Liver (tissue), 9 donors: Measurements from ENCODE around the gene CIB4. TPM values are rescaled to one million over a fixed set of nuclear protein-coding genes. Genes with fewer than 3 reads are reported as not detected.

ENCODE experiments used
- DNase-seq: peaks from one replicate; pipeline ENCODE4 v3.0.0-alpha.2; 2017; ENCODE audit warnings: low spot score
- H3K27ac ChIP-seq, 2 donors: one replicate each; pipeline ENCODE4 v1.7.0; 2013; ENCODE audit warnings: inconsistent platforms in 2 of 2, low read length in 2 of 2, control low read depth in 1 of 2, low read depth in 1 of 2, mild to moderate bottlenecking in 1 of 2
- H3K27me3 ChIP-seq, 4 donors: one replicate each; pipeline versions ENCODE4 v1.6.1 to v1.7.0; 2013; ENCODE audit warnings: low read length in 3 of 4, inconsistent platforms in 1 of 4, mild to moderate bottlenecking in 1 of 4, moderate library complexity in 1 of 4; ENCODE audit not compliant: control insufficient read depth in 4 of 4, insufficient read depth in 4 of 4
- H3K36me3 ChIP-seq, 4 donors: one replicate each; pipeline versions ENCODE4 v1.6.1 to v1.7.0; 2013; ENCODE audit warnings: low read length in 3 of 4, mild to moderate bottlenecking in 3 of 4, low read depth in 1 of 4, moderate library complexity in 1 of 4; ENCODE audit not compliant: control insufficient read depth in 4 of 4, insufficient read depth in 3 of 4
- H3K4me1 ChIP-seq, 4 donors: one replicate each; pipeline versions ENCODE4 v1.6.1 to v1.7.0; 2013; ENCODE audit warnings: low read length in 3 of 4, mild to moderate bottlenecking in 3 of 4, moderate library complexity in 1 of 4; ENCODE audit not compliant: control insufficient read depth in 4 of 4, insufficient read depth in 4 of 4
- H3K4me3 ChIP-seq, 3 donors: one replicate each; pipeline versions ENCODE4 v1.6.1 to v1.7.0; 2013; ENCODE audit warnings: low read length in 3 of 3, control low read depth in 1 of 3, low read depth in 1 of 3, mild to moderate bottlenecking in 1 of 3
- H3K9ac ChIP-seq, 2 donors: one replicate each; pipeline ENCODE4 v1.7.0; 2013; ENCODE audit warnings: low read length in 2 of 2, mild to moderate bottlenecking in 2 of 2, moderate library complexity in 2 of 2, control low read depth in 1 of 2, low read depth in 1 of 2
- H3K9me3 ChIP-seq, 4 donors: one replicate each; pipeline versions ENCODE4 v1.6.1 to v1.7.0; 2013; ENCODE audit warnings: low read length in 3 of 4; ENCODE audit not compliant: control insufficient read depth in 4 of 4
- EGR1 ChIP-seq, 2 donors: IDR thresholded peaks; 2 replicates each; pipeline ENCODE4 v1.6.1; 2016 to 2018; ENCODE audit warnings: antibody characterized with exemption in 2 of 2, low read depth in 2 of 2
- FOXA1 ChIP-seq: IDR thresholded peaks from 2 replicates; pipeline ENCODE4 v1.6.1; 2016; ENCODE audit warnings: antibody characterized with exemption
- FOXA2 ChIP-seq: IDR thresholded peaks from 2 replicates; pipeline ENCODE4 v1.6.1; 2016; ENCODE audit warnings: antibody characterized with exemption
- GABPA ChIP-seq, 2 donors: IDR thresholded peaks in 1 of 2; conservative IDR thresholded peaks in 1 of 2; 2 replicates each; pipeline ENCODE4 v1.6.1; 2016; ENCODE audit warnings: antibody characterized with exemption in 2 of 2, mild to moderate bottlenecking in 1 of 2, moderate library complexity in 1 of 2
- HNF4A ChIP-seq, 2 donors: conservative IDR thresholded peaks; 2 replicates each; pipeline ENCODE4 v1.6.1; 2016; ENCODE audit warnings: antibody characterized with exemption in 2 of 2, mild to moderate bottlenecking in 2 of 2
- HNF4G ChIP-seq: IDR thresholded peaks from 2 replicates; pipeline ENCODE4 v1.6.1; 2016; ENCODE audit warnings: antibody characterized with exemption
- JUND ChIP-seq, 2 donors: IDR thresholded peaks; 2 replicates each; pipeline ENCODE4 v1.6.1; 2016; ENCODE audit warnings: antibody characterized with exemption in 2 of 2
- NR2F2 ChIP-seq: IDR thresholded peaks from 2 replicates; pipeline ENCODE4 v1.6.1; 2016; ENCODE audit warnings: antibody characterized with exemption
- RAD21 ChIP-seq, 2 donors: IDR thresholded peaks; 2 replicates each; pipeline ENCODE4 v1.6.1; 2016; ENCODE audit warnings: antibody characterized with exemption in 2 of 2, mild to moderate bottlenecking in 2 of 2
- RXRA ChIP-seq, 2 donors: IDR thresholded peaks; 2 replicates each; pipeline ENCODE4 v1.6.1; 2017 to 2018; ENCODE audit warnings: antibody characterized with exemption in 2 of 2, mild to moderate bottlenecking in 1 of 2
- SP1 ChIP-seq: IDR thresholded peaks from 2 replicates; pipeline ENCODE4 v1.6.1; 2018; ENCODE audit warnings: antibody characterized with exemption, mild to moderate bottlenecking
- TAF1 ChIP-seq: conservative IDR thresholded peaks from 2 replicates; pipeline ENCODE4 v1.6.1; 2016; ENCODE audit warnings: antibody characterized with exemption, mild to moderate bottlenecking
- YY1 ChIP-seq: IDR thresholded peaks from 2 replicates; pipeline ENCODE4 v1.6.1; 2016; ENCODE audit warnings: antibody characterized with exemption, mild to moderate bottlenecking
- WGBS: extraction: QIAGEN DNeasy Blood & Tissue Kit; methylation state at CpG from one replicate; pipeline ENCODE4 v1.1.7; 2013; 5-methylcytosine and 5-hydroxymethylcytosine counted together
- polyA plus RNA-seq, 2 donors: library from polyadenylated mRNA; stranded (reverse) in 1 of 2; unstranded in 1 of 2; fragments of 200-250 nt in 1 of 2; fragments of >200 nt in 1 of 2; fragmentation: Nextera tagmentation in 1 of 2; extraction: Ambion mirVana in 1 of 2; gene quantifications; one replicate each; pipeline versions ENCODE4 v1.2.1 to v1.2.3, GENCODE V29; 2013 to 2015
- total RNA-seq, 2 donors: library from RNA; depleted of rRNA; stranded (reverse); fragments of >200 nt; gene quantifications; one replicate each; pipeline ENCODE4 v1.2.3, GENCODE V29; 2014
- TF ChIP-seq, protein P1 (sequence below): fragments of 150-350 bp; IDR thresholded peaks from 2 replicates; pipeline ENCODE4 v1.5.1; 2017; ENCODE audit warnings: improper control_type of control experiment, low read depth, low read length; ENCODE audit not compliant: missing input control
- TF ChIP-seq, protein P2 (sequence below): IDR thresholded peaks from 2 replicates; pipeline ENCODE4 v1.6.1; 2016; ENCODE audit warnings: antibody characterized with exemption
- TF ChIP-seq, protein P3 (sequence below): IDR thresholded peaks from 2 replicates; pipeline ENCODE4 v1.6.1; 2016; ENCODE audit warnings: antibody characterized with exemption
- TF ChIP-seq, protein P4 (sequence below): IDR thresholded peaks from 2 replicates; pipeline ENCODE4 v1.6.1; 2016; ENCODE audit warnings: antibody characterized with exemption
- TF ChIP-seq, protein P5 (sequence below): IDR thresholded peaks from 2 replicates; pipeline ENCODE4 v1.6.1; 2016; ENCODE audit warnings: antibody characterized with exemption, mild to moderate bottlenecking
- donor health status: healthy.
- donor health status: healthy.
- donor health status: healthy.
- donor health status: healthy.
- donor health status: healthy.

CIB4 gene
- total and polyA plus RNA-seq, 4 donors: not detected

DNA sequence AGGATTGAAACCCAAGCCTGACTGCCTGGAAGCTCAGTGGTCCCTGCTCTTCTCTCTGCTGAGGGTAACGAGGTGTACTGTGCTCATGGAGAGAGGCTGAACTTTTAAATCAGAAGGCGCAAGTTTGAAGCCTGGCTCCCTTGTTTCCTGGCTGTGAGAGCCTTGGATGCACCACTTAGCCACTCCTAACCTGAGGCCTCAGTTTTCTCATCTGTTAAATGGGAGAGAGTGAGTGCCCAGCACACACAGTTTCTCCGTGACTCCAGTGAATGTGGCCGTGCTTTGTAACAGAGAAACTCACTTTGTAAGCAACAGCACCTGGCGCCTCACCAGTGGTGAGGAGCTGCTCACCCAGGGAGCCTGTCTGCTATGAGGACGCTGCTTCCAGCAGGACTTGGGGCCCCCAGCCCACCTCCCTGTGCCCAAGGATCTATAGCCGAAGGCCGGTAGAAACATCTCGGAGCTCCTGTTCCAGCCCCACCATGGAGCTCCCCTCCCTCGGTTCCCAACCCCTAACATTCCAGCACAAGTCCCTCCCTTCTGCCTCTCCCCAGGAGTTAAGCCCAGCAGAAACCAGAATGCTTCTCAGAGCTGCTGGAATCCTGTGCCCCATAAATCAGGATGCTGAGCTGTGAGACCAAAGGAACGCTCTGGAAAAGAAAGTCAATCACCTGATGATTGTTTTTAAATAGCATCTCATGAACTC is 31.1 kb upstream of the CIB4 start:
- no peak for DNase-seq
- no peaks in the 10 kb centered on the region for H3K36me3 ChIP-seq
- H3K27me3 ChIP-seq: peaks cover 0 to 4% (median 0%) of the 10 kb centered on the region in 4 donors
- H3K9me3 ChIP-seq: peaks cover 0 to under 1% (median 0%) of the 10 kb centered on the region in 4 donors
- H3K27ac ChIP-seq: no peak overlapping the region
- H3K9ac ChIP-seq: no peak overlapping the region
- 76% methylated on average over 11 of the region's 11 CpGs for WGBS
- no peak overlapping the region for H3K4me3 ChIP-seq
- H3K4me1 ChIP-seq: no peaks in the 10 kb centered on the region
- no peak for TF ChIP-seq JUND (IDR thresholded peaks at IDR 0.05)
- TF ChIP-seq, protein P1, sequence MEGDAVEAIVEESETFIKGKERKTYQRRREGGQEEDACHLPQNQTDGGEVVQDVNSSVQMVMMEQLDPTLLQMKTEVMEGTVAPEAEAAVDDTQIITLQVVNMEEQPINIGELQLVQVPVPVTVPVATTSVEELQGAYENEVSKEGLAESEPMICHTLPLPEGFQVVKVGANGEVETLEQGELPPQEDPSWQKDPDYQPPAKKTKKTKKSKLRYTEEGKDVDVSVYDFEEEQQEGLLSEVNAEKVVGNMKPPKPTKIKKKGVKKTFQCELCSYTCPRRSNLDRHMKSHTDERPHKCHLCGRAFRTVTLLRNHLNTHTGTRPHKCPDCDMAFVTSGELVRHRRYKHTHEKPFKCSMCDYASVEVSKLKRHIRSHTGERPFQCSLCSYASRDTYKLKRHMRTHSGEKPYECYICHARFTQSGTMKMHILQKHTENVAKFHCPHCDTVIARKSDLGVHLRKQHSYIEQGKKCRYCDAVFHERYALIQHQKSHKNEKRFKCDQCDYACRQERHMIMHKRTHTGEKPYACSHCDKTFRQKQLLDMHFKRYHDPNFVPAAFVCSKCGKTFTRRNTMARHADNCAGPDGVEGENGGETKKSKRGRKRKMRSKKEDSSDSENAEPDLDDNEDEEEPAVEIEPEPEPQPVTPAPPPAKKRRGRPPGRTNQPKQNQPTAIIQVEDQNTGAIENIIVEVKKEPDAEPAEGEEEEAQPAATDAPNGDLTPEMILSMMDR: no peak
- no peak for TF ChIP-seq FOXA1
- TF ChIP-seq SP1: no peak
- TF ChIP-seq HNF4A (conservative IDR thresholded peaks at IDR 0.05): no peak
- TF ChIP-seq, protein P2, sequence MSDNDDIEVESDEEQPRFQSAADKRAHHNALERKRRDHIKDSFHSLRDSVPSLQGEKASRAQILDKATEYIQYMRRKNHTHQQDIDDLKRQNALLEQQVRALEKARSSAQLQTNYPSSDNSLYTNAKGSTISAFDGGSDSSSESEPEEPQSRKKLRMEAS: no peak
- TF ChIP-seq FOXA2: no peak
- no peak for TF ChIP-seq GABPA (IDR thresholded peaks at IDR 0.05 in 1 of 2, conservative IDR thresholded peaks at IDR 0.05 in 1 of 2)
- no peak for TF ChIP-seq NR2F2
- no peak for TF ChIP-seq HNF4G
- no peak for TF ChIP-seq RAD21 (IDR thresholded peaks at IDR 0.05)
- TF ChIP-seq EGR1 (IDR thresholded peaks at IDR 0.05; ENCODE audit: low read depth in 2 of 2): no peak
- no peak for TF ChIP-seq TAF1

DNA sequence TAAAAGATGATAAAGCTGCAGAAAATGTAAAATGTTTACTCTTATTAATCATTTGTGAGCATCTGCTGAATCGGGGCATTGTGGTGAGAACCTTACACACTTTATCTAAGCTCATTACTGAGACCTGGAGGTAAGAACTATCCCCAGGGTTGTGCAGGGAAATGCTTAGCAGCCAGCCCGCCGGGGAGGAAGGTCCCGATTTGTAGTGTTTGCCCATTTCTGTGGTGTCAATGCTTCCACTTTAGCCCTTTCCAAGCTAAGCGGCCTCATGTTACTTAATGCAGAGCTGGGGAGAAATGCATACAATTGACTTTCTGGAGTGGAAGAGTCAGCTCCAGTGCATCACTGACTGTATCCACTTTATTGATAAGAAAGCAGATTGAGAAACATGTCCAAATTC is 30.5 kb upstream of the CIB4 start:
- Histone ChIP-seq H3K4me1 (no peaks in the 10 kb centered on the region), H3K36me3 (no peaks in the 10 kb centered on the region), H3K27me3 (peaks cover 0 to 4% (median 2%) of the 10 kb centered on the region in 4 donors), H3K27ac (no peak overlapping the region), H3K9ac (no peak overlapping the region), H3K4me3 (no peak overlapping the region), H3K9me3 (no peaks in the 10 kb centered on the region)
- 87% methylated on average over 5 of the region's 5 CpGs for WGBS
- no peak for DNase-seq
- TF ChIP-seq FOXA1: no peak
- TF ChIP-seq HNF4A (conservative IDR thresholded peaks at IDR 0.05): no peak
- no peak for TF ChIP-seq NR2F2
- TF ChIP-seq HNF4G: no peak
- TF ChIP-seq, protein P1: no peak
- TF ChIP-seq, protein P3, sequence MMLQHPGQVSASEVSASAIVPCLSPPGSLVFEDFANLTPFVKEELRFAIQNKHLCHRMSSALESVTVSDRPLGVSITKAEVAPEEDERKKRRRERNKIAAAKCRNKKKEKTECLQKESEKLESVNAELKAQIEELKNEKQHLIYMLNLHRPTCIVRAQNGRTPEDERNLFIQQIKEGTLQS: no peak
- TF ChIP-seq TAF1: no peak
- TF ChIP-seq JUND (IDR thresholded peaks at IDR 0.05): no peak
- TF ChIP-seq, protein P2: no peak
- TF ChIP-seq RXRA (IDR thresholded peaks at IDR 0.05): no peak
- TF ChIP-seq, protein P4, sequence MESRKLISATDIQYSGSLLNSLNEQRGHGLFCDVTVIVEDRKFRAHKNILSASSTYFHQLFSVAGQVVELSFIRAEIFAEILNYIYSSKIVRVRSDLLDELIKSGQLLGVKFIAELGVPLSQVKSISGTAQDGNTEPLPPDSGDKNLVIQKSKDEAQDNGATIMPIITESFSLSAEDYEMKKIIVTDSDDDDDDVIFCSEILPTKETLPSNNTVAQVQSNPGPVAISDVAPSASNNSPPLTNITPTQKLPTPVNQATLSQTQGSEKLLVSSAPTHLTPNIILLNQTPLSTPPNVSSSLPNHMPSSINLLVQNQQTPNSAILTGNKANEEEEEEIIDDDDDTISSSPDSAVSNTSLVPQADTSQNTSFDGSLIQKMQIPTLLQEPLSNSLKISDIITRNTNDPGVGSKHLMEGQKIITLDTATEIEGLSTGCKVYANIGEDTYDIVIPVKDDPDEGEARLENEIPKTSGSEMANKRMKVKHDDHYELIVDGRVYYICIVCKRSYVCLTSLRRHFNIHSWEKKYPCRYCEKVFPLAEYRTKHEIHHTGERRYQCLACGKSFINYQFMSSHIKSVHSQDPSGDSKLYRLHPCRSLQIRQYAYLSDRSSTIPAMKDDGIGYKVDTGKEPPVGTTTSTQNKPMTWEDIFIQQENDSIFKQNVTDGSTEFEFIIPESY: no peak
- no peak for TF ChIP-seq GABPA (IDR thresholded peaks at IDR 0.05 in 1 of 2, conservative IDR thresholded peaks at IDR 0.05 in 1 of 2)
- no peak for TF ChIP-seq YY1
- TF ChIP-seq, protein P5, sequence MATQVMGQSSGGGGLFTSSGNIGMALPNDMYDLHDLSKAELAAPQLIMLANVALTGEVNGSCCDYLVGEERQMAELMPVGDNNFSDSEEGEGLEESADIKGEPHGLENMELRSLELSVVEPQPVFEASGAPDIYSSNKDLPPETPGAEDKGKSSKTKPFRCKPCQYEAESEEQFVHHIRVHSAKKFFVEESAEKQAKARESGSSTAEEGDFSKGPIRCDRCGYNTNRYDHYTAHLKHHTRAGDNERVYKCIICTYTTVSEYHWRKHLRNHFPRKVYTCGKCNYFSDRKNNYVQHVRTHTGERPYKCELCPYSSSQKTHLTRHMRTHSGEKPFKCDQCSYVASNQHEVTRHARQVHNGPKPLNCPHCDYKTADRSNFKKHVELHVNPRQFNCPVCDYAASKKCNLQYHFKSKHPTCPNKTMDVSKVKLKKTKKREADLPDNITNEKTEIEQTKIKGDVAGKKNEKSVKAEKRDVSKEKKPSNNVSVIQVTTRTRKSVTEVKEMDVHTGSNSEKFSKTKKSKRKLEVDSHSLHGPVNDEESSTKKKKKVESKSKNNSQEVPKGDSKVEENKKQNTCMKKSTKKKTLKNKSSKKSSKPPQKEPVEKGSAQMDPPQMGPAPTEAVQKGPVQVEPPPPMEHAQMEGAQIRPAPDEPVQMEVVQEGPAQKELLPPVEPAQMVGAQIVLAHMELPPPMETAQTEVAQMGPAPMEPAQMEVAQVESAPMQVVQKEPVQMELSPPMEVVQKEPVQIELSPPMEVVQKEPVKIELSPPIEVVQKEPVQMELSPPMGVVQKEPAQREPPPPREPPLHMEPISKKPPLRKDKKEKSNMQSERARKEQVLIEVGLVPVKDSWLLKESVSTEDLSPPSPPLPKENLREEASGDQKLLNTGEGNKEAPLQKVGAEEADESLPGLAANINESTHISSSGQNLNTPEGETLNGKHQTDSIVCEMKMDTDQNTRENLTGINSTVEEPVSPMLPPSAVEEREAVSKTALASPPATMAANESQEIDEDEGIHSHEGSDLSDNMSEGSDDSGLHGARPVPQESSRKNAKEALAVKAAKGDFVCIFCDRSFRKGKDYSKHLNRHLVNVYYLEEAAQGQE: no peak
- no peak for TF ChIP-seq RAD21 (IDR thresholded peaks at IDR 0.05)
- no peak for TF ChIP-seq SP1
- TF ChIP-seq EGR1 (IDR thresholded peaks at IDR 0.05; ENCODE audit: low read depth in 2 of 2): no peak
